HEK293T (cell line): ENCODE data around the gene CLASP1.

Source experiments
- CTCF ChIA-PET: fragments of 350-600 bp; formaldehyde crosslinking; extraction: SDS; loops from one replicate; lab custom pipeline; 2021; ENCODE audit warnings: antibody characterized with exemption, inconsistent platforms; lab: Yijun Ruan, JAX
- POLR2A ChIA-PET: fragments of 350-600 bp; formaldehyde crosslinking; extraction: SDS; loops from one replicate; lab custom pipeline; 2020; ENCODE audit warnings: antibody characterized with exemption, inconsistent platforms; lab: Yijun Ruan, JAX
- DNase-seq: peaks from one replicate; pipeline ENCODE4 v3.0.0; 2012; ENCODE audit warnings: mixed read lengths; ENCODE audit errors: extremely low spot score
- ARNT ChIP-seq: fragments of 450-650 bp; IDR thresholded peaks from 2 replicates; pipeline ENCODE4 v1.6.1; 2017; ENCODE audit warnings: mild to moderate bottlenecking
- BHLHE40 ChIP-seq: fragments of 450-650 bp; IDR thresholded peaks from 2 replicates; pipeline ENCODE4 v1.6.1; 2016; ENCODE audit warnings: mild to moderate bottlenecking, moderate library complexity, borderline replicate concordance
- CTBP1 ChIP-seq: fragments of 450-650 bp; IDR thresholded peaks from 2 replicates; pipeline ENCODE4 v1.6.1; 2016; ENCODE audit warnings: borderline replicate concordance
- ELF4 ChIP-seq: fragments of 450-650 bp; IDR thresholded peaks from 2 replicates; pipeline ENCODE4 v1.6.1; 2017; ENCODE audit warnings: antibody characterized with exemption
- FOXA1 ChIP-seq: fragments of 450-650 bp; IDR thresholded peaks from 2 replicates; pipeline ENCODE4 v1.6.1; 2016; ENCODE audit warnings: mild to moderate bottlenecking
- FOXK2 ChIP-seq: fragments of 450-650 bp; IDR thresholded peaks from 2 replicates; pipeline ENCODE4 v1.6.1; 2016; ENCODE audit warnings: mild to moderate bottlenecking
- FOXM1 ChIP-seq: fragments of 450-650 bp; IDR thresholded peaks from 2 replicates; pipeline ENCODE4 v1.6.1; 2017; ENCODE audit warnings: mild to moderate bottlenecking, borderline replicate concordance
- HDGF ChIP-seq: fragments of 450-650 bp; IDR thresholded peaks from 2 replicates; pipeline ENCODE4 v1.6.1; 2017; ENCODE audit warnings: antibody characterized with exemption, borderline replicate concordance
- L3MBTL2 ChIP-seq: fragments of 450-650 bp; conservative IDR thresholded peaks from 2 replicates; pipeline ENCODE4 v1.6.1; 2016; ENCODE audit warnings: mild to moderate bottlenecking
- LEF1 ChIP-seq: fragments of 450-650 bp; IDR thresholded peaks from 2 replicates; pipeline ENCODE4 v1.6.1; 2017; ENCODE audit warnings: mild to moderate bottlenecking, borderline replicate concordance
- NFRKB ChIP-seq: fragments of 450-650 bp; IDR thresholded peaks from 2 replicates; pipeline ENCODE4 v1.6.1; 2016; ENCODE audit warnings: mild to moderate bottlenecking, moderate library complexity
- PKNOX1 ChIP-seq: fragments of 450-650 bp; IDR thresholded peaks from 2 replicates; pipeline ENCODE4 v1.6.1; 2016
- SP1 ChIP-seq: fragments of 450-650 bp; IDR thresholded peaks from 2 replicates; pipeline ENCODE4 v1.6.1; 2017
- SUZ12 ChIP-seq: fragments of 450-650 bp; IDR thresholded peaks from 2 replicates; pipeline ENCODE4 v1.6.1; 2016; ENCODE audit warnings: mild to moderate bottlenecking
- TARDBP ChIP-seq: fragments of 450-650 bp; IDR thresholded peaks from 2 replicates; pipeline ENCODE4 v1.6.1; 2016
- ZNF384 ChIP-seq: fragments of 450-650 bp; IDR thresholded peaks from 2 replicates; pipeline ENCODE4 v1.6.1; 2016

The CLASP1 gene

GRCh38 chr2:121293450-121294325 is 355.6 kb downstream of the CLASP1 start:
- CTCF ChIA-PET, result no interaction called here
- POLR2A ChIA-PET, result no interaction called here
- DNase-seq, result no peak
- TF ChIP-seq CTBP1 (no peak), ZNF384 (no peak), HDGF (no peak), FOXK2 (no peak), SUZ12 (no peak), FOXM1 (no peak), TARDBP (no peak), SP1 (no peak), FOXA1 (no peak), ARNT (no peak), LEF1 (no peak), L3MBTL2 (no peak), NFRKB (no peak)

GRCh38 chr2:121291251-121291580 is 358.0 kb downstream of the CLASP1 start:
- DNase-seq, result no peak
- CTCF ChIA-PET, result interaction anchor here (1.1 kb wide), 1 partner anchor 163 kb away, joined by 3 read pairs; no protein-coding TSS in a partner anchor
- TF ChIP-seq L3MBTL2, result no peak
- no peak for TF ChIP-seq SP1
- no peak for TF ChIP-seq FOXK2
- no peak for TF ChIP-seq LEF1
- no peak for TF ChIP-seq TARDBP
- no peak for TF ChIP-seq FOXM1
- TF ChIP-seq PKNOX1, result no peak
- no peak for TF ChIP-seq ZNF384
- TF ChIP-seq FOXA1, result no peak
- no peak for TF ChIP-seq SUZ12
- no peak for TF ChIP-seq NFRKB
- no peak for TF ChIP-seq HDGF
- TF ChIP-seq CTBP1, result no peak
- no peak for TF ChIP-seq ELF4
- no peak for TF ChIP-seq ARNT
- no peak for TF ChIP-seq BHLHE40
- POLR2A ChIA-PET, result no interaction called here

GRCh38 chr2:121289271-121289670 is 360.0 kb downstream of the CLASP1 start:
- ChIA-PET POLR2A (no interaction called here), CTCF (no interaction called here)
- no peak for DNase-seq
- TF ChIP-seq ZNF384, result no peak
- no peak for TF ChIP-seq ARNT
- no peak for TF ChIP-seq BHLHE40
- no peak for TF ChIP-seq HDGF
- TF ChIP-seq FOXK2, result no peak
- TF ChIP-seq TARDBP, result no peak
- no peak for TF ChIP-seq FOXM1
- TF ChIP-seq ELF4, result no peak
- no peak for TF ChIP-seq L3MBTL2
- no peak for TF ChIP-seq NFRKB
- no peak for TF ChIP-seq LEF1
- TF ChIP-seq SUZ12, result no peak
- TF ChIP-seq FOXA1, result no peak
- no peak for TF ChIP-seq CTBP1
- TF ChIP-seq SP1, result no peak
- no peak for TF ChIP-seq PKNOX1

- no peak for DNase-seq
- TF ChIP-seq CTBP1, result no peak
- no peak for TF ChIP-seq L3MBTL2
- no peak for TF ChIP-seq ELF4
- no peak for TF ChIP-seq TARDBP
- TF ChIP-seq FOXA1, result no peak
- TF ChIP-seq FOXK2, result no peak
- TF ChIP-seq ZNF384, result no peak
- TF ChIP-seq BHLHE40, result no peak
- TF ChIP-seq HDGF, result no peak
- TF ChIP-seq PKNOX1, result no peak
- TF ChIP-seq NFRKB, result no peak
- no peak for TF ChIP-seq SP1
- no peak for TF ChIP-seq LEF1
- TF ChIP-seq FOXM1, result no peak
- ChIA-PET POLR2A (no interaction called here), CTCF (no interaction called here)
Measured at GRCh38 chr2:121288454-121289231, 360.6 kb downstream of the CLASP1 start.

GRCh38 chr2:121287956-121288355 is 361.3 kb downstream of the CLASP1 start:
- no peak for DNase-seq
- ChIA-PET POLR2A (no interaction called here), CTCF (interaction anchor here (0.6 kb wide), 1 partner anchor 101 kb away, joined by 3 read pairs; no protein-coding TSS in a partner anchor)
- TF ChIP-seq HDGF, result no peak
- no peak for TF ChIP-seq CTBP1
- TF ChIP-seq FOXM1, result no peak
- no peak for TF ChIP-seq BHLHE40
- TF ChIP-seq NFRKB, result no peak
- no peak for TF ChIP-seq PKNOX1
- TF ChIP-seq LEF1, result no peak
- no peak for TF ChIP-seq FOXA1
- TF ChIP-seq ELF4, result no peak
- no peak for TF ChIP-seq SP1
- TF ChIP-seq ZNF384, result no peak
- no peak for TF ChIP-seq L3MBTL2
- no peak for TF ChIP-seq FOXK2
- TF ChIP-seq ARNT, result no peak
- TF ChIP-seq TARDBP, result no peak
- TF ChIP-seq SUZ12, result no peak
